ENCODE data around the gene WDR1. TPM values are rescaled to one million over a fixed set of nuclear protein-coding genes. Genes with fewer than 3 reads are reported as not detected.

The WDR1 gene
- polyA plus RNA-seq, 1 of the 3 experiments (the other 2 are of a cell fraction), result 310 TPM

DNA sequence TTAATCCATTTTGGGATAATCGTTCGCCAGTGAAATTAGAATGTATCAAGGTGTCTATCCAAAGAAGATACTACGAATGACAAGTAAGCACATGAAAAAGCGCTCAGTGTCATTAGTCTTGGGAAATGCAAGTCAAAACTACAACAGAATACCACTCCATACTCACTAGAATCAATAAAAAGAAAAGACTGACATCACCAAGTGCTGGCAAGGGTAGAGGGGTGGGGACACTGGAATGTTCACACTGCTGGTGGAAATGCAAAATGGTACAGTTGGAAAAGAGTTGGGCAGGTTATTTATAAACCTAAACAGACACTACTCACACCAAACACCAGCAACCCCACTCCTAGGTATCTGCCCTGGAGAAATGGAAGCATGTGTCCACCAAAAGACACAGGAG lies 11.2 kb downstream of the WDR1 start (continued):
- TF ChIP-seq, protein P1, sequence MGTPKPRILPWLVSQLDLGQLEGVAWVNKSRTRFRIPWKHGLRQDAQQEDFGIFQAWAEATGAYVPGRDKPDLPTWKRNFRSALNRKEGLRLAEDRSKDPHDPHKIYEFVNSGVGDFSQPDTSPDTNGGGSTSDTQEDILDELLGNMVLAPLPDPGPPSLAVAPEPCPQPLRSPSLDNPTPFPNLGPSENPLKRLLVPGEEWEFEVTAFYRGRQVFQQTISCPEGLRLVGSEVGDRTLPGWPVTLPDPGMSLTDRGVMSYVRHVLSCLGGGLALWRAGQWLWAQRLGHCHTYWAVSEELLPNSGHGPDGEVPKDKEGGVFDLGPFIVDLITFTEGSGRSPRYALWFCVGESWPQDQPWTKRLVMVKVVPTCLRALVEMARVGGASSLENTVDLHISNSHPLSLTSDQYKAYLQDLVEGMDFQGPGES (IDR thresholded peaks at IDR 0.05; ENCODE audit: low read depth, low read length), result no peak
- TF ChIP-seq RXRA (IDR thresholded peaks at IDR 0.05; ENCODE audit: borderline replicate concordance, low read depth) (no peak), GATA2 (CRISPR knock-in tag; IDR thresholded peaks at IDR 0.05) (no peak), JUND (IDR thresholded peaks at IDR 0.05) (no peak)

DNA sequence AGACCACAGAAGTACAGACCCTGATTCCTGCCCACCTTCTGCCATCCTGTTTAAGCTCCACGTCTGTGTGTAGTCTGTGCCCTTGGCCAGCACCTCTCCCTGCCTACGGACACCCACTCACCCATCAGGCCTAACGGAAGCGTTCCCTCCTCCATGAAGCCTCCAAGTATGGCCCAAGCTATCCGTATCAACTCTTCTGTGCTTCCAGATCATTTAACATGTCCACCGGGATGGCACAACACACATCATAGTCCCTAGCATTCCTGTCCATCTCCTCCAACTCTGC lies 11.7 kb downstream of the WDR1 start:
- Histone ChIP-seq H3K36me3 (replicated peaks in 1 of 2; ENCODE audit: control insufficient read depth in 1 of 2, insufficient read depth in 2 of 2, low read length in 1 of 2) (peaks cover 36 to 52% of the 10 kb centered on the region in 2 experiments), H3K4me3 (ENCODE audit: low read depth in 2 of 2, low read length in 1 of 2) (no peak overlapping the region), H2AFZ (ENCODE audit: low read depth) (no peak overlapping the region), H3K9me3 (no peaks in the 10 kb centered on the region), H3K4me2 (peak overlapping the region; percentile 72; the same call in 1 of the 2 replicates), H3K9ac (no peak overlapping the region), H3K27me3 (ENCODE audit: insufficient read depth) (no peaks in the 10 kb centered on the region), H3K79me2 (ENCODE audit: insufficient read depth) (peaks cover 97% of the 10 kb centered on the region), H3F3A (replicated peaks; ENCODE audit: insufficient read depth) (peaks cover 33% of the 10 kb centered on the region), H3K4me1 (ENCODE audit: control insufficient read depth in 1 of 2, insufficient read depth in 2 of 2, low read depth in 1 of 2, low read length in 1 of 2) (peaks cover 22 to 31% of the 10 kb centered on the region in 2 experiments; a peak in 3 of 4 replicates), H3K27ac (ENCODE audit: low read depth in 2 of 2, low read length in 1 of 2) (no peak overlapping the region), H3K9me2 (no peaks in the 10 kb centered on the region), H4K20me1 (ENCODE audit: insufficient read depth) (peaks cover 99% of the 10 kb centered on the region)
- CTCF ChIA-PET, result interaction anchor here (2.1 to 2.2 kb wide), 2 partner anchors 11 to 12 kb away, joined by 5 to 8 read pairs; partner anchors contain the start of gene WDR1
- no peak for DNase-seq
- POLR2A ChIA-PET, result no interaction called here
- TF ChIP-seq CHD2 (IDR thresholded peaks at IDR 0.05; ENCODE audit: low read length, partially characterized antibody) (no peak), GABPA (IDR thresholded peaks at IDR 0.05; ENCODE audit: low read depth) (no peak), RCOR1 (IDR thresholded peaks at IDR 0.05; ENCODE audit: low read length) (no peak), TAF1 (IDR thresholded peaks at IDR 0.05; ENCODE audit: borderline replicate concordance, low read depth, low read length) (no peak), SMC3 (IDR thresholded peaks at IDR 0.05; ENCODE audit: low read depth, low read length) (no peak), GATA2 (CRISPR knock-in tag; IDR thresholded peaks at IDR 0.05) (no peak), YY1 (IDR thresholded peaks at IDR 0.05; ENCODE audit: low read depth) (no peak)
- TF ChIP-seq, protein P2, sequence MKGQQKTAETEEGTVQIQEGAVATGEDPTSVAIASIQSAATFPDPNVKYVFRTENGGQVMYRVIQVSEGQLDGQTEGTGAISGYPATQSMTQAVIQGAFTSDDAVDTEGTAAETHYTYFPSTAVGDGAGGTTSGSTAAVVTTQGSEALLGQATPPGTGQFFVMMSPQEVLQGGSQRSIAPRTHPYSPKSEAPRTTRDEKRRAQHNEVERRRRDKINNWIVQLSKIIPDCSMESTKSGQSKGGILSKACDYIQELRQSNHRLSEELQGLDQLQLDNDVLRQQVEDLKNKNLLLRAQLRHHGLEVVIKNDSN (IDR thresholded peaks at IDR 0.05; ENCODE audit: borderline replicate concordance, low read depth), result no peak
- TF ChIP-seq, protein P3, sequence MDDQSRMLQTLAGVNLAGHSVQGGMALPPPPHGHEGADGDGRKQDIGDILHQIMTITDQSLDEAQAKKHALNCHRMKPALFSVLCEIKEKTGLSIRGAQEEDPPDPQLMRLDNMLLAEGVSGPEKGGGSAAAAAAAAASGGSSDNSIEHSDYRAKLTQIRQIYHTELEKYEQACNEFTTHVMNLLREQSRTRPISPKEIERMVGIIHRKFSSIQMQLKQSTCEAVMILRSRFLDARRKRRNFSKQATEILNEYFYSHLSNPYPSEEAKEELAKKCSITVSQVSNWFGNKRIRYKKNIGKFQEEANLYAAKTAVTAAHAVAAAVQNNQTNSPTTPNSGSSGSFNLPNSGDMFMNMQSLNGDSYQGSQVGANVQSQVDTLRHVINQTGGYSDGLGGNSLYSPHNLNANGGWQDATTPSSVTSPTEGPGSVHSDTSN (IDR thresholded peaks at IDR 0.05), result no peak
- 98% methylated on average over 6 of the region's 6 CpGs for WGBS (ENCODE audit: low lambda C conversion rate)

Measured in SK-N-SH (cell line).